ENCODE measurements around the gene TTC22.

TTC22 gene

GRCh38 chr1:54808443-54809207 lies 7.5 kb upstream of the TTC22 start:
- no peak for DNase-seq (ENCODE audit: low read depth in 2 of 2)

DNA sequence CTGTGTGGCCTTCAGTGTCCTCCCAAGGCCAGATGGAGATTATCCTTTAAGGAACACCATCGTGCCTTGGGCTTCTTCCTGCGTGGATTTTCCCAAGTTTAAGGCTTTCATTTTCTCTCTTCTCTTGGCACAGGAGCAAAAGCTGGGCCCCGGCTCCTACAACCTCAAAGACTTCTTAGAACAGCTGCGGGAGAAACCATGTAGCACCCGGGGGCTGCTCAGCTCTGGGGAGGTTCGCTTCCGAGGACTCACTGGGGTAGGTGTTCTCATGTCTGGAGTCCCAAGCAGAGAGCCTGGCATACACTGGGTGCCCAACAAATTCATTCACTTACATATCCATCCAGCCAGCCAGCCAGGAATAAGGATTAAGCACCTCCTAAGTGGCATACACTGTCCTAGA lies 6.6 kb upstream of the TTC22 start:
- no peak for DNase-seq (ENCODE audit: low read depth in 2 of 2)

DNA sequence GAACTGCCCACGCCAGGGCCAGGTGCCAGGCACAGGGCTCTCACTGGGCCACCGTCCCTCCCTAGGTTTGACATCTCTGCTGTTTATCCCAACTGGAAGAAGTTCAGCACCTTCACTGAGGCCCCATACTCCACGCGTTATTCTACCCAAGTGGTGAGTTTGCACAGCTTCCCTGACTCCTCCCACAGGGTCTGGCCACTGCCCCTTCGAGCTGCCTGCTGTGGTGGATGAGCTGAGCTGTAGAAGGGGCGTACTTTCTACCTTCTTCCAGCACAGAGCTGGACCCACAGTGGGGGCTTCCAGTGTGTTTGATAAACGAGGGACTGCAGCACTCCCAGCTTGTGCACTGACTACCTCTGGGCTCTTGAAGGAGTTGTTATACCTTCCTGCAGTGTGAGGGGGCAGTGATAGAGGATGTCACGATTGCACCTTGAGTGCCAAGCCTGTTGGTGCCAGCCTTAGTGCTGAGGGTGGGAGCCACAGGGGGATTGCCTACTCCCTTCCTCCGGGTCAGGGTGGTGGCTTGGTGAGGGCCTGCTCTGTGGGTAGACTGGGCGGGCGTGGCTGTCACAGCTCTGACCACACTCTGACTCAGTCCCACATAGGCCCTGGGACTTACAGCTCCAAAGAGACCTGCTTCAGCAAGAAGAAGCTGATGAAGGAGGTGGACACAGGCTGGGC lies 5.9 kb upstream of the TTC22 start:
- DNase-seq (ENCODE audit: low read depth in 2 of 2), result no peak

DNA sequence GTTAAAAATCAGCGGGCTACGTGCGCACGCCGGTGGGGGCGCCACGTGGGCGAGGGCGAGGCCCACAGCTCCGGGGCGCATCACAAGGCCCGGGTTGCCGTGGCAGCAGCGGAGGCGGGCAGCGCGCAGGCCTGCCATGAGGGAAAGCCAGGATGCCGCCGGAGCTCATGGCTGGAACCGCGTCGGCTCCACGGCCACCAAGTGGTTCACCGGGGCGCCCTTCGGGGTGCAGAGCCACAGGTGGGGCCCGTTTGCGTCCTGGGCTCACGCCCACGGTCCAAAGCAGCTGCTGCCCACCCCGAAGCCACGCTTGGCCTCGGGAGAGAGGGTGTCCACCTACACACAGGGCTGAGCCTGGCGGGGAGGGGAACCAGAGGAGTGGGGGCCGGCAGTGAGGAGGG lies 4.9 kb upstream of the TTC22 start:
- DNase-seq (ENCODE audit: low read depth in 2 of 2), result no peak

DNA sequence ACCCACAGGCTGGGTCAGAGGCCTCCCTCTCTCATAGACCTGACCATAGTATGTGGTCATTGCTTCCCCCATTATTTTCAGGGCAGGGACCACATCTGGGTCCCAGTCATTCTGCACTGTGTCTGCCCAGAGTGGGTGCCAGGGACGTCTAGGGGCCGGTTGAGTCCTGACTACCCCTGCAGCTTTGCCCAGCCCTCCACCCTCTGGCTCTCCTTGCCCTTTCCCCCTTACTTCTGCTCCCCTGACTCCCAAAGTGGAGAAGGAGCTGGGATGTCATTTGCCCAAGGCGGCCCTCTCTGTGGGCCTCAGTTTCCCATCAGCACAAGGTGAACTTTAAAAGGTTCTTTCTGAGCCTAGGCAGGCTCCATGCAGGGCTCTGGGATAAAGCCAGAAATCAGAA lies 4.3 kb upstream of the TTC22 start:
- no peak for DNase-seq (ENCODE audit: low read depth in 2 of 2)

DNA sequence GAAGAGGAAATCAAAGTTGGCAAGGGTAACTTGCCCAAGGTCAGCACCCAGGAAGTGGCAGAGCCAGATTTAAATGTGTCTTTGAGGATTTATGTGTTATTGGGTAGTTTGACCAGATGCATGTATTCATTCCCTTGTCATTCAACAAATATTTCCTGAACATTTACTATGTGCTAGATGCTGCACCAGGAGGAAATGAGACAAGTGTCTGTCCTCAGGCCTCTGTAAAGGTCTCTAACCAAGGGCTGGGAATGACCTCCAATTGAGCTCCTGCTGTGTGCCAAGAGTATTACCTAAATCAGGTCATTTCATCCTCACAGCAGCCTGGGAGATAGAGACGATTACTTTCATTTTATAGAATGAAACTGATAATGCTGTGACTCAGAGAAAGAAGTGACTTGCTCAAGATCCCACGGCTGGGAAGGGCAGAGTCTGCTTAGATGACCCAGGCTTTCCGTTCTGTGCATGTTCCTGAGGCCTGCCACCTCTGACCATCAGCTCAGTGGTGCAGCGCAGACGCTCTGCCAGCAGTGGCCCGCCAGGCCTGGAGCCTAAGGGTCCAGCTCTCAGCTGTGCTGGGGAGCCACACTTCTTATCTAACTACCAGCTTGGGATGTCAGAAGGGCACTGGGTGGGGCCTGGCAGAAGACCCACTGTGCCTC lies 3.5 kb upstream of the TTC22 start:
- DNase-seq (ENCODE audit: low read depth in 2 of 2), result peak in 1 of 2 donors; percentile 15

DNA sequence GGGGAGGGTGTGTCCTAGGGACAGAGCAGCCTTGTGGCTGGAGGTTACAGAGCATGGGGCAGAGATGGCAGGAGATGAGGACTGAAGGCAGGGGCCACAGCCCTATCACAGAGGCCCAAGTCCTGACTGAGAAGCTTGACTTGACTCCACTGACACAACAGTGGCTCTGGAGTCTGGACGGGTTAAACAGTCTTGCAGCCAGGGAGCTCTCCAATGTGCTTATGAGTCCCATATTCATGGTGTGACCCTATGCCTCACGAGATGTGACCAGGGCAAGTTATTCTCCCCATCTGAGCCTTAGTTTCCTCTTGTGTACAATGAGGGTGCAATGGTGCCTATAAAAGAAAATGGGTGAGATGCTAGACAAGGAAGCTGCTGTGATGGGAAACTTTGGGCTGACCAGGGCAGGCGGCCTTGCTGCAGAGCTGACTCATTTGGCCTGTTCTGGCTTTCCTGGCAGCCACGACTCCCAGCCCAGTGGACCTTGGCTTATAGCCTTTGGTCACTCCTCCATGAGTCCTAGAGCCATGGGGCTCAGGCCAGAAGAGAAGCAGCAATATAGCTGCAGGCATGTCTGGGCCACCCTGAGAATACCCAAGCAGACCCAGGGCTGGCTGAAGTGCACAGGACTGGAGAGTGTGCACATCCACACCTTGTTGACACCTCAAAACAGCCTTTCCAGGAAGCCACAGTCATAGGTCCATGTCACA lies 2.8 kb upstream of the TTC22 start:
- no peak for DNase-seq (ENCODE audit: low read depth in 2 of 2)

GRCh38 chr1:54800041-54800898 lies 853 bp downstream of the TTC22 start:
- DNase-seq (ENCODE audit: low read depth in 2 of 2), result no peak

GRCh38 chr1:54798769-54799641 lies 2.1 kb downstream of the TTC22 start:
- peak; percentile 13 to 29 for DNase-seq (ENCODE audit: low read depth in 2 of 2)

DNA sequence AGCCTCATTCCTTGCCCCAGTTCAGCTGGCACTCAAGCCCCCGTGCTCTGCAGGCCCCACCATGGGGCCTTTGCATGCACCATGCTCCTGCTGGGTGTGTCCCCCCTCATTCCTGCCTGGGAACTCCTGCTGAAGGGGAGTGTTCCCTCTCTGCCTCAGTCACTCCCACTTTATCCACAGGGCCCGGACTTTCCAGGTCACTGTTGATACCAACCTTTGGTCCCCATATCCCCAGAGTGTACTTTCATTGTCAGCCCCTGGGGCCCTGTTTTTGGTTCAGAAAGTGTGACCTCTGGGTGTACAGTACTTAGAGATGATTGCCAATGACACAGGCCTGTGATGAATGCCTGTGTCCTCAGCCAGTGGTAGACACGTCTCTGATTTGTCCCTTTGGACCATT lies 2.9 kb downstream of the TTC22 start:
- DNase-seq (ENCODE audit: low read depth in 2 of 2), result no peak

GRCh38 chr1:54796902-54797301 lies 4.2 kb downstream of the TTC22 start:
- DNase-seq (ENCODE audit: low read depth in 2 of 2), result no peak

DNA sequence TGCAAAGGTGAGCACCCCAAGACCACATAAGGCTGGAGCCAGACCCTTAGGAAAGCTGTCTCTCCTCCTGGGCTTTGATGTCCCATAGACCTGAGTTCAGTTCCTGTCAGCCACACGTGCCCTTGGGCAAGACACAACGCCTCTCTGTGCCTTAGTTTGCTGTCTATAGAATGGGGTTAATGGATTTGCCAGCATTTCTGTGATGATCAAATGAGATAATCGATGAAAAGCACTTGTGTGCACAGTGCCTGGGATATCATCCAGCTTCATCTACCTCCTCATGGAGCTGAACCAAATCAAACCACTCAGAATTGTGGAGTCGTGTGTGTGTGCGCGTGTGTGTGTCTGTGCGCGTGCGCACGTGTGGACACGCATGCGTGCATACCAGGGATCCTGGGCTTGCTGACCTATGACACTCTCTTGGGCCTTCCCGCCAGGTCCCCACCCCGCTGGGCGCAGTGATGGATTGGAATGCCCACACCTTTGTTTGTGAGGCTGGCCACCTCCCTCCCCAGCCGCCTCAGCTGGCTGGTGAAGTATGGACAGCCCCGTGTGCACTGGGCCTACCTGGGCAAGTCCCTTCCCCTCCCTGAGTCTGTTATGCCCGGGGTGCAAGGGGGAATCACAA lies 5.2 kb downstream of the TTC22 start:
- DNase-seq (ENCODE audit: low read depth in 2 of 2), result no peak

- DNase-seq (ENCODE audit: low read depth in 2 of 2), result no peak
Measured at GRCh38 chr1:54795356-54795665, 5.8 kb downstream of the TTC22 start.

DNA sequence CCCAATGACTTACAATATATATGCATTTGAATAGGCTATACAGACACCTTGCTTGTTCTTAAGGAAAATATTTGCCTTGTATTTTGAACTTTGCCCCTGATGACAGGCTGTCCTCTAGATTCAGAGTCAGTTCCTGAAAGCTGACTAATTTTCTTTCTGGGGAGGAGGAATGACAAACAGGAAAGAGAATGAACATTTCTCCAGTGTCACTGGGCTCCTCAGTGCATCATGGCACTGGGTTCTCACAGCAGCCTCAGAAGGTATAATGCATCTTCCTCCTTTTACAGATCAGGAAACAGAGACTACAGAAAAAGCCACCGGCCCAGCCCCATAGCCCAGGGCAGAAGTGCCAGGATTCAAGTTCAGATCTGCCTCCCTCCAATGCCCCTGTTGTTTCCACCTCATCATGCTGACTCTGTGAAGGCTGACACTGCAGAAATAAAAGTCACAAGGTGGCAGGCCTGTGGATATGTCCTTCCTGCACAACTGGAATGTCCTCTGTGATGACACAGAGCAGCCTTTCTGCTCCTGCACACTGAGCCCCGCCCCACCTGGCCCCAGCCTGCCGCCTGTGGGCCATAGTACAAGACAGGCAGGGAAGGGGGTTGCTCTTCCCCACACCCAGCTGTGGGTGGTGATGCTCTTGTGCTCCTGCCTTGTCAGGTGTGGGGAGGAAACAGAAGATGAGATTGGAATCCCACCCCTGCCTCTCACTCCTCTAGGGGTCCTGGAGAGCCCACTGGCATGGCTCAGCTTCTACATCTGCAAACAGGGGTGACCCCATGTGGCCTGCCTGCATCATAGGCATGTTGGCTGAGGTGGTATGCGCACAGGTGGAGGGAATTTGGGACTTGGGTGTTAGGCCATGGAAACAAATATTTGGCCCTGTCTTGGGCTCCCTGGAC lies 6.4 kb downstream of the TTC22 start:
- DNase-seq (ENCODE audit: low read depth in 2 of 2), result no peak

GRCh38 chr1:54792686-54793282 lies 8.3 kb downstream of the TTC22 start:
- no peak for DNase-seq (ENCODE audit: low read depth in 2 of 2)

GRCh38 chr1:54791880-54792522 lies 9.1 kb downstream of the TTC22 start:
- DNase-seq (ENCODE audit: low read depth in 2 of 2), result peak; percentile 54 to 61

GRCh38 chr1:54788459-54788858 lies 12.7 kb downstream of the TTC22 start:
- no peak for DNase-seq (ENCODE audit: low read depth in 2 of 2)

DNA sequence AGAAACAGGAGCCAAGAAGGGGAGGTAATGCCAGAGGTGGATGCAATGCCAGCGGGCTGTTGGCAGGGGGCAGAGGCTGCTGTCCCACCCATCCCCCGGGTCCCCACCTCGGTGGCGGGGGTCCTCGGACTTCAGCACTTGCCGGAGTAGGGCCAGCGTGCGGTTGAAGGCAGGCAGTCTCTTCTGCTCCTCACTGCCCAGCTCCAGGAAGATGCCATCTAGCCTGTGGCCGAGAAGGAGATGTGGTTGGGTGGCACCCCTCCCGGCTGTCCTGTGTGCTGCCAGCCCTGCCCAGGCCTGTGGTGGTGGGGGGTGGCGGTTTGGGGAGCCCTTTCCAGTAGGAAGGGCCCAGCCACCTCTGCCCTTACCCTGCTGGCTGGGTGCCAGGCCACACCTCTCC lies 13.5 kb downstream of the TTC22 start:
- DNase-seq (ENCODE audit: low read depth in 2 of 2), result no peak
